SK-N-SH (cell line): ENCODE results near the gene PANX2.

Source experiments
- EP300 ChIP-seq, 2 experiments: IDR thresholded peaks; 2 replicates each; pipeline versions ENCODE4 v1.4.0 to v1.6.1; 2012; ENCODE audit warnings: borderline replicate concordance in 1 of 2, low read depth in 1 of 2, low read length in 1 of 2
- EZH2phosphoT487 ChIP-seq: fragments of 200-600 bp; sonication (generic); IDR thresholded peaks from 2 replicates; pipeline ENCODE4 v1.6.1; 2017; ENCODE audit warnings: low read depth, mixed run types, mild to moderate bottlenecking, antibody characterized with exemption, moderate library complexity, borderline replicate concordance
- JUND ChIP-seq: IDR thresholded peaks from 2 replicates; pipeline ENCODE4 v1.4.0; 2012
- MXI1 ChIP-seq: IDR thresholded peaks from 2 replicates; pipeline ENCODE4 v1.6.1; 2012; ENCODE audit warnings: mild to moderate bottlenecking, low read depth, low read length, improper control_type of control experiment
- NRF1 ChIP-seq: IDR thresholded peaks from 2 replicates; pipeline ENCODE4 v1.6.1; 2012; ENCODE audit warnings: low read depth, mild to moderate bottlenecking, low read length
- POLR2AphosphoS5 ChIP-seq: IDR thresholded peaks from 2 replicates; pipeline ENCODE4 v1.6.1; 2012; ENCODE audit warnings: low read depth, low read length
- RAD21 ChIP-seq: IDR thresholded peaks from 2 replicates; pipeline ENCODE4 v1.6.1; 2012; ENCODE audit warnings: mild to moderate bottlenecking, low read length
- YY1 ChIP-seq: IDR thresholded peaks from 2 replicates; pipeline ENCODE4 v1.4.0; 2012; ENCODE audit warnings: low read depth, mild to moderate bottlenecking
- TF ChIP-seq, protein P1 (sequence below): fragments of 200-600 bp; sonication (generic); IDR thresholded peaks from 2 replicates; pipeline ENCODE4 v1.6.1; 2017; ENCODE audit warnings: antibody characterized with exemption, mild to moderate bottlenecking, moderate library complexity
- TF ChIP-seq, protein P2 (sequence below): IDR thresholded peaks from 2 replicates; pipeline ENCODE4 v1.4.0; 2012; ENCODE audit warnings: low read depth
- TF ChIP-seq, protein P3 (sequence below): IDR thresholded peaks from 2 replicates; pipeline ENCODE4 v1.6.1; 2012; ENCODE audit warnings: mild to moderate bottlenecking, low read depth, low read length, moderate library complexity
- TF ChIP-seq, protein P4 (sequence below): IDR thresholded peaks from 2 replicates; pipeline ENCODE4 v1.4.0; 2012; ENCODE audit warnings: low read depth, borderline replicate concordance

DNA sequence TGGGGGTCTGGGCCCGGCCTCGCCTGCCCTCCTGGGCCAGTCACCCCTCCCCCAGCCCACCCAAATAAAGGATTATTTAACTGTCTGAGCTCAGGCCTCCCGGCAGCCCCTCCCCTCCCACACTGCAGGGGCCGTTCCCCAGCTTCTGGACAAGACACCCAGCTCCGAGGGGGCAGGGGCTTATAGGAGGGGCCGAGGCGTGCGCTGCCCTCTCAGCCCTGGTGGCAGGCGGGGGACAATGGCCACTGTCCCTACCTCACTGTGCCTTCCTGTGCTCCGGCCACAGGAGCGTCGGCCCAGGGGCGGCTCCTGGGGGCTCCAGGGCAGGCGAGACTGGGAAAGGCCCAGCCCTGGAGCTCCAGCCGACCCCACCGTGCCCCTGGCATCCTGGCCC, 28.1 kb downstream of the PANX2 start:
- TF ChIP-seq RAD21 (no peak), EZH2phosphoT487 (no peak), YY1 (no peak), POLR2AphosphoS5 (no peak), EP300 (IDR thresholded peaks at IDR 0.05; ENCODE audit: borderline replicate concordance in 1 of 2, low read depth in 1 of 2, low read length in 1 of 2) (no peak), NRF1 (no peak), MXI1 (no peak), JUND (no peak)
- TF ChIP-seq, protein P1, sequence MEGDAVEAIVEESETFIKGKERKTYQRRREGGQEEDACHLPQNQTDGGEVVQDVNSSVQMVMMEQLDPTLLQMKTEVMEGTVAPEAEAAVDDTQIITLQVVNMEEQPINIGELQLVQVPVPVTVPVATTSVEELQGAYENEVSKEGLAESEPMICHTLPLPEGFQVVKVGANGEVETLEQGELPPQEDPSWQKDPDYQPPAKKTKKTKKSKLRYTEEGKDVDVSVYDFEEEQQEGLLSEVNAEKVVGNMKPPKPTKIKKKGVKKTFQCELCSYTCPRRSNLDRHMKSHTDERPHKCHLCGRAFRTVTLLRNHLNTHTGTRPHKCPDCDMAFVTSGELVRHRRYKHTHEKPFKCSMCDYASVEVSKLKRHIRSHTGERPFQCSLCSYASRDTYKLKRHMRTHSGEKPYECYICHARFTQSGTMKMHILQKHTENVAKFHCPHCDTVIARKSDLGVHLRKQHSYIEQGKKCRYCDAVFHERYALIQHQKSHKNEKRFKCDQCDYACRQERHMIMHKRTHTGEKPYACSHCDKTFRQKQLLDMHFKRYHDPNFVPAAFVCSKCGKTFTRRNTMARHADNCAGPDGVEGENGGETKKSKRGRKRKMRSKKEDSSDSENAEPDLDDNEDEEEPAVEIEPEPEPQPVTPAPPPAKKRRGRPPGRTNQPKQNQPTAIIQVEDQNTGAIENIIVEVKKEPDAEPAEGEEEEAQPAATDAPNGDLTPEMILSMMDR: no peak
- TF ChIP-seq, protein P2, sequence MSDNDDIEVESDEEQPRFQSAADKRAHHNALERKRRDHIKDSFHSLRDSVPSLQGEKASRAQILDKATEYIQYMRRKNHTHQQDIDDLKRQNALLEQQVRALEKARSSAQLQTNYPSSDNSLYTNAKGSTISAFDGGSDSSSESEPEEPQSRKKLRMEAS: no peak
- TF ChIP-seq, protein P3, sequence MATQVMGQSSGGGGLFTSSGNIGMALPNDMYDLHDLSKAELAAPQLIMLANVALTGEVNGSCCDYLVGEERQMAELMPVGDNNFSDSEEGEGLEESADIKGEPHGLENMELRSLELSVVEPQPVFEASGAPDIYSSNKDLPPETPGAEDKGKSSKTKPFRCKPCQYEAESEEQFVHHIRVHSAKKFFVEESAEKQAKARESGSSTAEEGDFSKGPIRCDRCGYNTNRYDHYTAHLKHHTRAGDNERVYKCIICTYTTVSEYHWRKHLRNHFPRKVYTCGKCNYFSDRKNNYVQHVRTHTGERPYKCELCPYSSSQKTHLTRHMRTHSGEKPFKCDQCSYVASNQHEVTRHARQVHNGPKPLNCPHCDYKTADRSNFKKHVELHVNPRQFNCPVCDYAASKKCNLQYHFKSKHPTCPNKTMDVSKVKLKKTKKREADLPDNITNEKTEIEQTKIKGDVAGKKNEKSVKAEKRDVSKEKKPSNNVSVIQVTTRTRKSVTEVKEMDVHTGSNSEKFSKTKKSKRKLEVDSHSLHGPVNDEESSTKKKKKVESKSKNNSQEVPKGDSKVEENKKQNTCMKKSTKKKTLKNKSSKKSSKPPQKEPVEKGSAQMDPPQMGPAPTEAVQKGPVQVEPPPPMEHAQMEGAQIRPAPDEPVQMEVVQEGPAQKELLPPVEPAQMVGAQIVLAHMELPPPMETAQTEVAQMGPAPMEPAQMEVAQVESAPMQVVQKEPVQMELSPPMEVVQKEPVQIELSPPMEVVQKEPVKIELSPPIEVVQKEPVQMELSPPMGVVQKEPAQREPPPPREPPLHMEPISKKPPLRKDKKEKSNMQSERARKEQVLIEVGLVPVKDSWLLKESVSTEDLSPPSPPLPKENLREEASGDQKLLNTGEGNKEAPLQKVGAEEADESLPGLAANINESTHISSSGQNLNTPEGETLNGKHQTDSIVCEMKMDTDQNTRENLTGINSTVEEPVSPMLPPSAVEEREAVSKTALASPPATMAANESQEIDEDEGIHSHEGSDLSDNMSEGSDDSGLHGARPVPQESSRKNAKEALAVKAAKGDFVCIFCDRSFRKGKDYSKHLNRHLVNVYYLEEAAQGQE: no peak
- TF ChIP-seq, protein P4, sequence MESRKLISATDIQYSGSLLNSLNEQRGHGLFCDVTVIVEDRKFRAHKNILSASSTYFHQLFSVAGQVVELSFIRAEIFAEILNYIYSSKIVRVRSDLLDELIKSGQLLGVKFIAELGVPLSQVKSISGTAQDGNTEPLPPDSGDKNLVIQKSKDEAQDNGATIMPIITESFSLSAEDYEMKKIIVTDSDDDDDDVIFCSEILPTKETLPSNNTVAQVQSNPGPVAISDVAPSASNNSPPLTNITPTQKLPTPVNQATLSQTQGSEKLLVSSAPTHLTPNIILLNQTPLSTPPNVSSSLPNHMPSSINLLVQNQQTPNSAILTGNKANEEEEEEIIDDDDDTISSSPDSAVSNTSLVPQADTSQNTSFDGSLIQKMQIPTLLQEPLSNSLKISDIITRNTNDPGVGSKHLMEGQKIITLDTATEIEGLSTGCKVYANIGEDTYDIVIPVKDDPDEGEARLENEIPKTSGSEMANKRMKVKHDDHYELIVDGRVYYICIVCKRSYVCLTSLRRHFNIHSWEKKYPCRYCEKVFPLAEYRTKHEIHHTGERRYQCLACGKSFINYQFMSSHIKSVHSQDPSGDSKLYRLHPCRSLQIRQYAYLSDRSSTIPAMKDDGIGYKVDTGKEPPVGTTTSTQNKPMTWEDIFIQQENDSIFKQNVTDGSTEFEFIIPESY: no peak
